NCI-H2227 (cell line): ENCODE measurements around the gene NELFB.

Source experiments
- DNase-seq: peaks from one replicate; lab custom pipeline; 2025; ENCODE audit not compliant: unreplicated experiment; lab: John Stamatoyannopoulos, UW

Gene NELFB

GRCh38 chr9:137313326-137313936 is 58.3 kb downstream of the NELFB start:
- no peak for DNase-seq

GRCh38 chr9:137313956-137314560 is 58.9 kb downstream of the NELFB start:
- DNase-seq: no peak

GRCh38 chr9:137314561-137315560 is 59.7 kb downstream of the NELFB start:
- no peak for DNase-seq

- no peak for DNase-seq
Observed at GRCh38 chr9:137315581-137316011, 60.5 kb downstream of the NELFB start.

- DNase-seq: peak; percentile 79
Observed at GRCh38 chr9:137316012-137316981, 61.2 kb downstream of the NELFB start.

- no peak for DNase-seq
Observed at GRCh38 chr9:137317021-137317717, 62.0 kb downstream of the NELFB start.

- no peak for DNase-seq
Observed at GRCh38 chr9:137317718-137318511, 62.8 kb downstream of the NELFB start.

GRCh38 chr9:137318602-137319001 is 63.5 kb downstream of the NELFB start:
- DNase-seq: no peak

GRCh38 chr9:137319011-137319738 is 64.0 kb downstream of the NELFB start:
- no peak for DNase-seq

- DNase-seq: no peak
Observed at GRCh38 chr9:137319739-137320551, 64.8 kb downstream of the NELFB start.

GRCh38 chr9:137320555-137321384 is 65.6 kb downstream of the NELFB start:
- no peak for DNase-seq

GRCh38 chr9:137321726-137322361 is 66.7 kb downstream of the NELFB start:
- DNase-seq: no peak
